Measurements from ENCODE around the gene SIGLEC5.

The SIGLEC5 gene

DNA sequence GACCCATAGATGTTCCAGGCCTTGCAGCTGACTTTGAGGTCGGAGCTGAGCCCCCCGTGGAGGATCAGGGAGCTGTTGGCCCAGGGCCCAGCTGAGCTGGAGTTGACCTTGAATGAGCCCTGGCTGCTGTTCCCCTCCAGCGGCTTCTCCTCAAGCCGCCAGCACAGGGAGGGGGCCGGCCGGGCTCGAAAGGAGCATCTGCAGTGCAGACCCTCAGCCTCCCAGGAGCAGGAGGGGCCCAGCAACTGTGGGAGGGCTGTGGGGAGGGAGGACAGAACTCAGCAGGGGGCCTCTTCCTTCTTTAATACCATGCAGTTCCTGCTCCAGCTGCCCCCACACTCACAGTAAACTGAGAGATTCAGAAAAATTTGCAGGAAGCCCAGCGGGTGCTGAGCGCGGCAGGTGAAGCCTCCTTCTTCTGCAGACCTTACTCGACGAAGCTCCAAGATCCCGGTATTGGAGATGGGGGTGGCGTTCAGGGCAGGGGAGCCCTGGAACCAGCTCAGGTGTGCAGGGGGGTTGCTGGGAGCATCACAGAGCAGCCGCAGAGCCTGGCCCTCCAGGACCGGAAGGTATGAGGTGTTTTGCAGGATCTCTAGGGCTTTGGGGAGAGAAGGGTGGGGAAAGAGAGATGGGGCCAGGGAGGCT, 2.6 kb downstream of the SIGLEC5 start:
- DNase-seq (ENCODE audit: low spot score), result no peak

DNA sequence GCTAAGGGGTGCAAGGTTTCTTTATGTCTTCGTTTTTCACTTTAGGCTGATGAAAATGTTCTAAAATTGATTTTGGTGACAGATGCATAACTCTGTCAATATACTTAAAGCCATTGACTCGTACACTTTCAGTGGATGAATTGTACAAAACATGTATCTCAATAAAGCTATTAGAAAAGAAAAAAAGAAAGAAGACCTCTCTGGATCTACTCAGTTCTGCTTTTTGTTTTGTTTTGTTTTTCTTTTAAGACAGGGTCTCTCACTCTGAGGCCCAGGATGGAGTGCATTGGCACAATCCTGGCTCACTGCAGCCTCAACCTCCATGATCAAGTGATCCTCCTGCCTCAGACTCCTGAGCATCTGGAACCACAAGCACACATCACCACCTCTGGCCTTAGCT, 3.5 kb downstream of the SIGLEC5 start:
- DNase-seq (ENCODE audit: low spot score), result no peak

DNA sequence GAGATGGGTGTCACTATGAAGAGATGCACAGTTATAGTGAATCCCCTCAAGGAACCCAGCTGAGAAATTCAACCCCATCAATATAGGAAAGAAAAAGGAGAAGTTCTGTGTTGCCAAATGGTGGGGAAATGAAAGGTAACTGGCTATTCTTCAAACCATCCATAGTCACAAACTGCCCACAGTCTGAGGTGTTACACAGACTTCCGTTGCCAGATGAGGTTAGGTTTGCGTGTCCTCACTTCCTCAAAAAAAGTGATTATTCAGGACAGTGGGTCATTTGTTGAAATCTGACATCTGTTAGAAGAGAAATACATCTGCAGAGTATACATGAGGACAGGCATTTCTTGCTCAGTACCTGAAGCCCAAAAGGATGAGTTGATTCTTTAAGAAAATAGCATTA, 9.0 kb downstream of the SIGLEC5 start:
- peak; percentile 3 for DNase-seq (ENCODE audit: low spot score)

DNA sequence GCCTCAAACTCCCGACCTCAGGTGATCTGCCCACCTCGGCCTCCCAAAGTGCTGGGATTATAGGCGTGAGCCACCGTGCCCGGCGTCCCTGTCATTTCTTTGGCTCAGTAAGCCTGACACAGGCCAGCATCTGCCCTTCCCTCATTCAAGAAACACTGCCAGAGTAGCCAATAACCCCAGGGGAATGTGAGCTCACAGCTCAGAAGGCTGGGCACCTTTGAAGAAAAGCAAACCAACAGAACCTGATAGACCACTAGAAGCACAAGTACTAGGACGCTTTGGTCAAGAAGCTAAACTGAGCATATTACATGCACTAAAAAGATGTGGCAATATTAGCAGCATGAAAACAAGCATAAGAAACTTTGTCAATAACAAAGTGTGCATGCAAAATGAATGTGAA, 14.2 kb downstream of the SIGLEC5 start:
- DNase-seq (ENCODE audit: low spot score), result no peak

DNA sequence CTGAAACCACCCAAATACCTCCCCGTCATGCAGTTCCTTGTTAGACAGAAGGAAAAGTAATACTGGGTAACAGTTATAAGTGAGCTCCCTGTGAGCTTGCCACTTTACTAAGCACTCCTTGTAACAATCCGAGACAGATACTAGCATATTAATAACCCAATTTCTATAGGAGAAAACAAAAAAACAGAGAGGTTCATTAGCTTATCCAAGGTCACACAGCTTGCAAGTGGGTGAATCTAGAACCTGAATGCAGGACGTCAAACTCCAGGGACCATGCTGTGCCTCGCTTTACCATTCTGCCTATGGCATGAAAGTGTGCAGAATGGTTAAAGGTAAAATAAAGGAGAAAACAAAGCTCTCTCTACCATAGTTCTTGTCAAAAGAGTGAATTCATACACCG, 15.4 kb downstream of the SIGLEC5 start:
- DNase-seq (ENCODE audit: low spot score), result no peak

DNA sequence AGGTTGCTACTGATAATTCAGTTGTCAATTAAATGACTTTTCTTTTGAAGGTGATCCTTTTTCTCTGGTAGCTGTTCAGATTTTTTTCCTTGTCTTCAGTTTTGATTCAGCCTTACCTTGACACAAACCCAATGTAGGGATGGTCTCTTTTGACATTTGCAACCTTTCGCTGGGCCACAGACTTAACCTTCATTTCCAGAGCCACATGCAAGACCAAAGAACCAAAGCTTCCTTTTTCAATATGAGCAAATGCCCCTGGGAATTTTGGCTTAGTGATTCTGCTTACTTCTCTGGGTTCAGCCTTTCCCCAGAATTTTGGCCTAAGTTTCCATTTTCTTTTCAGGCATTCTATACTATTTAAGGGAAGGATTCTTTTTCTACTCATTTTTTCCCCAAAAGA, 19.6 kb downstream of the SIGLEC5 start:
- no peak for DNase-seq (ENCODE audit: low spot score)

DNA sequence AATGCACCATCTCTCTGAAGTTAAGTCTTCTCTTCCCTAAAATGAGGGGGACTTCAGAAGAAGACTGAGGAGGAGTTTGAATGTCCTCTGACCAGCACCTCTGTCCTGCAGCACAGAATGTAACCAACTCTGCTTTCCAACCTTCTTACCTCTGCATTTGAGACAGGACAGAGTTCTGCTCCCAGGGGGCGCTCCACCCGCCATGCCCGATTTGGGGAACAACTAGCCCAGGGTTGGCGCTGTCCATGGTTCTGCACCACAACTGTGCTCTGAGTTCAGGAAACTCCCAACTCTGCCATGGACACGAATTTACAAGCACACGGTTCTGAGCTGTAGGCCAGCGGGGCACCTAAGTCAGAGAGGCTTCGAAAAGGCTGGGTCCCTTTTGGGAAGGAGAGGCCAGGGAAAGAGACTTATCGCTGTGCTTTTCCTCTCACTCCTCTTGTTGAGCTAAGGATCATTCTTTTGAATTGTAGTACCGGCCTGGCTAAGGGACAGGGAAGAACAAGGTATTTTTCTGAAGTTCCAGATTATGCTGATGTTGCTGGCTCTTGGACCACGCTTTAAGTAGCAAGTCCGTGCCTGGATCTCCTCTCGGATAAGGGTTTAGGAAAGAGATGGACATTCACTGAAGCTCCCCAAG, 22.2 kb downstream of the SIGLEC5 start:
- DNase-seq (ENCODE audit: low spot score), result peak; percentile 38

DNA sequence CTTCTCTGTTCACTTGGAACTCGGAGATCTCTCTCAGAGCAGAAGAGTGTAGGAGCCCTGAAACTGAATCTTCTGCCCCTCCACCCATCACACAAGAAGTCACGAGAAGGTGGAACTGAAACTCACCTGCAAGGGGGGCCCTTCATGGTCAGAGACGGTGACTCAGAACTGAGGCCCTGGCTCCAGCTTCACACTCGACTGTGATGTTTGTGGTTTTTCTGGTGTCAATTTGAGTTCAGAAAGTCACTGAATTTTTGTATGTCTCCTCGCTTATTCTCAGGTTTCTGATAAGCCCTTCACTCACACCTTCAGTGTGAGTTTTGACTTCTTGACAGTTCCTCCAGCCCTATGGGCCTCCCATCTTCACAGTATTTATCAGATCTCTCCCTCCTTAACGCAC, 23.1 kb downstream of the SIGLEC5 start:
- DNase-seq (ENCODE audit: low spot score), result no peak

DNA sequence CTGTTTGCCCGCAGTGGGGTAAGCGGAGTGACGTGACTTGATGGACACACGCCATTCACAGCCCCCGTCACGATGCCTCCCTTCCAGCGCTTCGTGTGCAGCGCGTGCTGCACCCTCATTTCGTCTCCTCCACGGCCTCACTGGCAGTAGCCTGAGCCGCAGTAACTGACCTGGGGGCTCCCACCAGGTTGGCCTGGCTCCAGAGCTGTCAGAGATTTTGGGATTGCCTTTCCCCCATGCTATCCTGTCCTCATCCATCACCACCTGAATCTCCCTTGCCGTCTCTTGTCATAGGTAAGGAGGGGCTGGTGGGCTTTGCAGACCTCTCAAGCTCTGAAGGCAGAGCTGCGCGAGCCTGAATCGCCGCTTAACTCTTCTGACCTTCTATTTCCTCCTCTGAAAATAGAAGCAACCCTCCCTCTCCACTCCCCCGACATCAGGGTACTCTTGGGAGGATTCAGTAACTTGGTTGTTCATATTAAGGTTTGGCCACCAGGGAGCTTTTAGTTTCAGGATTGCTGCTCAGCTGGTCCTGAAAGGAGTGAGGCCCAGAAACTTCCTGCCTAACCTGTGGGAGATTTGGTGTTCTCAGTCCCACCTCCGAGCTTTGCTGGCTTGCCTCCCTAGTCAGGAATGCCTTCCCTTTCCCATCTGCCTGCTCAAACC, 27.9 kb downstream of the SIGLEC5 start:
- no peak for DNase-seq (ENCODE audit: low spot score)

DNA sequence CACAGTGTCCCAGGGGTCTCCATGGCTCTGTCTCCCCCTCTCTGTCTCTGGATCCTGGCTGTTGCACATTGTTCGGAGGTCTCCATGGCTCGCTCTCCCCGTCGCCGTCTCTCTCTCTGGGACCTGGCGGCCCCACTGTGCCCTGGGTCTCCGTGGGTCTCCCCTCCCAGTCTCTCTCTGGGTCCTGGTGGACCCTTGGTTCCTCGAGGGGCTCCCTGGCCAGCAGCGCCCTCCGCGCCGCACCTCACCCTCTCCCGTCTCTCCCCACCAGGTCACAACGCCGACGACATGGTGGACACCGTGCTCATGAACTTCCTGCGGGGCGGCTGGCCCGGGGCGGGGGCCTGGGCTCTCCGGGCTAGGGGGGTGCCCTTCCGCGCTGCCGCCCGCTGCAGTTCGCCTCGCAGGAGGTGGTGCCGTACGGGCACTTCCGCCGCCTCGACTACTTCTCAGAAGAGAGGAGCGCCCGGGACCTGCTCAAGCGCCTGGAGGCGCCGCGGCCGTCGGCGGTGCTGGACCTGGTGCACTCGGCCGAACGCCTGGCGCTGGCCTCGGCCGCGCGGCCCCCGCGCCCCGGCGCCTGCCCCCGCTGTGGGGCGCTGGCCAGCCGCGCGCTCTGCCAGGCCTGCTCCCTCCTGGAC, 29.1 kb downstream of the SIGLEC5 start:
- no peak for DNase-seq (ENCODE audit: low spot score)

DNA sequence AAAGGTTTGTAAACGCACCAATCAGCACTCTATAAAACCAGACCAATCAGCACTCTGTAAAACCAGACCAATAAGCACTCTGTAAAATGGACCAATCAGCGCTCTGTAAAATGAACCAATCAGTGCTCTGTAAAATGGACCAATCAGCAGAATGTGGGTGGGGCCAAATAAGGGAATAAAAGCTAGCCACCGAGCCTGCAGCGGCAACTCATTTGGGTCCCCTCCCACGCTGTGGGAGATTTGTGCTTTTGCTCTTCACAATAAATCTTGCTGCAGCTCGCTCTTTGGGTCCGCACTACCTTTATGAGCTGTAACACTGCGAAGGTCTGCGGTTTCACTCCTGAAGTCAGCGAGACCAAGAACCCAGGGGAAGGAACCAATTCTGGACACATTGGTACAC, 31.1 kb downstream of the SIGLEC5 start:
- no peak for DNase-seq (ENCODE audit: low spot score)

DNA sequence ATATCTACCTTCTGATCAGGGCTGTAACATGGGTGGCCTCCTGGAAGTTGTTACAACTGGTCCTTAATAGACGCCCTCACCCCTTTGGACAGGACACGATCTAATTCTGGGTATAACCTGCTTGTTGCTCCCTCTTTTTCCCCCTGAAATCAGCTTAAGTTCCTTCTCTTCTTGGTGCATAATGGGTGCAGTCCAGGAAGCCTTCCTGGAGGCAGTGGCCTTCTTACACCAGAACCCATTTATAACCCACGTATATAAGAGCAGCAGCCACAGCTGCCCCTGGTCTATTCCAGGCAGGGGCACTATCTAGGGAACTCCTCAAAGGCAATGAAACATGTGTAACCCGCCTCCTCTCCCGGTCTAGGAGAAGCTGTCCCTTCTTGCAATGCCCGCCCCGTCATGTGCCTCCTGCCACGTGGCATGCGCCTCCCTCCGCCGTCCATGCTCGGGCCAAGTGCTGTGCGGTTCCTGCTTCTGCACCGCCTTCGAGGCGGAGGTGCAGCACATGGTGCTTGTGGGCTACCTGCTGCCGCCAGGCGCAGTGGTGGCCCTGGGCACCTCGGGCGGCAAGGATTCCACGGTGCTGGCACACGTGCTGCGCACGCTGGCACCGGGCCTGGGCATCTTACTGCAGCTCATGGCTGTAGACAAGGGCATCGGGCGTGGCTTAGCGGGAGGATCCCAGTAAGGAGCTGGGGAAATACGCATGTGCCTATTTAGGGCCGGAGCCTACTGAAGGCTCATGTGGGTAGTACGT, 31.9 kb downstream of the SIGLEC5 start:
- no peak for DNase-seq (ENCODE audit: low spot score)

DNA sequence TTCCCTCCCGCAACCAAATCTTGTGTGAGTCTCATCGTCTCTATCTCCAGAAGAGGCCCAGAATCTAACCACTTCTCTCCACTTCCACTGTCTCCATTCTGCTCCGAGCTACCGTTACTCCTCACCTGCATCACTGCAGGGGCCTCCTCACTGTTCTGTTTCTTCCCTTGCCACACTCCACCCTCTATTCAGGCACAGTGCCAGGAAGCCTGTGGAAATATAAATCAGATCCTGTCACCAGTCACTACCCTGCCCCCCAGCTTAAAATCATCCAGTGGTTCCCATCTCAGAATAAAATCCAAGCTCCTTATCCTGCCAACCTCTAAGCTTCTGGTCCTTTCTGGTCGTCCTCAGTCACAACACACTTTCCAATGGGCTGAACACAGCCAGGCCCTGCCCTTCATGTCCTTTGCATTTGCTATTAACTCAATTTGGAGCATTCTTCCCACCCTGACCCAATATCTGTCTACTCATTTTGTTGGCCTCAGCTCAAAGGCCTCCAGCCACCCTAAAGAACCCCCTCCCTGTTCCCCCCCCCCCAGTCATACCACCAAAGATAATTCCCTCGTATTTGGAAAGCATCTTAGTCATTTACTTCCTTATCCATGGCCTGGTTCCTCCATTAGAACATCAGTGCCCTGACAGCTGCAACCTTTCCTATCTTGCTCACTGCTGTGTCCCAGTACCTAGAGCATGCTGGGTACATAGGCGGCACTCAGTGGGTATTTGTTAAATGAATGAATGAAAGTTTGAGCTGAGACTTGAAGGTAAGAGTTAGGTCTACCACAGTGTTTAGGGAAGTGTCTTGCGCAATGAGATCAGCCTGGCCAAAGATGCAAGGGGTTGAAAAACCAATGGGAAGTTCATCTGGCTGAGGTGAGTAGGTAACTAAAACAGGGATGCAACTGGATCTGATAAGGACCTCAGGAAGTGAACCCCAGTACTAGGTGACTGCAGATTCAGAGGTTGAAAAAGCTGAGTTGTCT, 34.7 kb downstream of the SIGLEC5 start:
- DNase-seq (ENCODE audit: low spot score), result no peak

DNA sequence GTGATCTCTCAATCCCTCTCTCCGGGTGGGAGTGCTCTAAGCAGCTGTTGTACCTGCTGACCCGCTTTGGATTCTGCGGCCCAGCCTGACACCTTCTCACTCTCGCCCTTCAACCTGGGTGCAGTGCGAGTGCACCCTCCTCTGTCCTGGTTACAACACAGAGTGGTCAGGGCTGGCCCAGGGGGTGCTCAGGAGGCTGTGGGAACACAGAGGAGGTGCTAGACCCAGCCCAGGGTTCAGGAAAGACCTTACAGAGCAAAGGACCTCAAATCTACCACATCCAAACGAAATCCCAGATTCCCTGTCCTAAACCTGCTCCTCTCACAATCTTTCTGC, 35.5 kb downstream of the SIGLEC5 start:
- no peak for DNase-seq (ENCODE audit: low spot score)

DNA sequence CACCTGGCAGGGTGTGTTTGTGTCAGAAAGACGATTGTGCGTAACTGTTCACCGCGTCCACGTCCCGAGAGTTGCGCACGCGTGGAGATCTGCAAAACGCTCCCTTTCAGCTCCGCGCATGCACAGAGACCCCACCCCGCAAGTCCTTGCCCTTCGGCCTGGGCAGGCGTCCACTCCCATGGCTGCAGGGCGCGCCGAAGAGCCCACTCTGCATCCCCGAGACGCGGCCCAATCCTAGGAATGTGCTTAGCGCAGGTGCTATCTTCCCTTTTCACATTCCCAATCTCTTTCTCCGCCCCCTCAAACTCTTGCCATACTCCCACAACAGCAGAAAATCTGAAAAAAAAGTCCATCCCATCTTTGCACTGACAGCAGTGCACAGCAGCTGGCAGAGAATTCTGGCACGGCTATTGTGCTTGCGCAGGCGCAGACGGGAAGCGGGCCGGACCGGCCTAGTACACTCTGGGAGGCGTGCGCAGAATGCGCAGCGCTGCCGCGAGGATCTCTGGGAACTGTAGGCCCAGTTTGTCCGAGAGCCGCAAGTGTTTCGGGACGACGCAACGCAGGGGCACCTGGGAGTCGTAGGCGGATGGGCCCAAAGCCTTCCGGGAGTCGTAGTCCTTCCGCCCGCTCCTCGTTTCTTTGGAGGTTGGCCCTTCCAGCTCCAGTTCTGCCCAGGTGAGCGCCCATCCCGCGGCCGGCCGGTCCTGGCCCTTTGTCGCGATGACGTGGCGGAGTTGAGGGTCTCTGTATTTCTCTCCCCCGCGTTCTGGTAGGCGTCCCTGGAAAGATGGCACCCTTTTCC, 36.0 kb downstream of the SIGLEC5 start:
- peak; percentile 97 for DNase-seq (ENCODE audit: low spot score)

DNA sequence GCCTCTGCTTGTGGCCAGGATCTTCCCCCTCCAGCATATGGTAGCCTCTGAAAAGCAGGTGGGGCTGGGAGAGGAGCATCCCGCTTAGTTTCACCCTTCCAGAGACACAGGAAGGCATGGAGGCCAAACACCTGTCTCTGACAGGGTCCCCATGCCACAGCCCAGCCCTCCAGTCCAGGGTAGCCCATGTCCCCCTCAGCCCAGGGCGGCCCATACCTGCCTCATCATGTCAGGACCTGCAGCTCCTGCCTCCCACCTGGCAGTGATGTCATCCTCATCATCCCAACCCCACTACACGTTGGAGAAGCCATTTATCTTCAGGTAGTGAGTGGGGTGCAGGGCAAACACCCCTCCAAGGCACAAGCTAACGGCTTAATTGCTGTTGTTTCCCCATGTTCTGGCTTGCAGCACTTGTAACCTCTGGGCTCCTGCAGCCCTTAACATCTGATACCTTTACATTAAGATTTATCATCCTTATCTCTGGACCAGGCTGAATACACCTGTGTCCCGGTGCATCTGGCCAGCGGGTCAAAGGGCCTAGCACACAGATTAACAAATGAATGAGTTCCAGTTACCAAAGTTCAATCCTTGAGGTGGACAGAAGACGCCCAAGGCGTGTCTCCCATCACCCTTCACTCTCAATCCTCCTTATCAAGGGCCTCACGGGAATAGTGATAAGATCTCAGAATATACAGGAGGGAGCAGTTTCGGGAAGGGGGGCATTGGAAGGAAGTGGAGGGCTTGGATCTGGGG, 36.9 kb downstream of the SIGLEC5 start:
- no peak for DNase-seq (ENCODE audit: low spot score)

DNA sequence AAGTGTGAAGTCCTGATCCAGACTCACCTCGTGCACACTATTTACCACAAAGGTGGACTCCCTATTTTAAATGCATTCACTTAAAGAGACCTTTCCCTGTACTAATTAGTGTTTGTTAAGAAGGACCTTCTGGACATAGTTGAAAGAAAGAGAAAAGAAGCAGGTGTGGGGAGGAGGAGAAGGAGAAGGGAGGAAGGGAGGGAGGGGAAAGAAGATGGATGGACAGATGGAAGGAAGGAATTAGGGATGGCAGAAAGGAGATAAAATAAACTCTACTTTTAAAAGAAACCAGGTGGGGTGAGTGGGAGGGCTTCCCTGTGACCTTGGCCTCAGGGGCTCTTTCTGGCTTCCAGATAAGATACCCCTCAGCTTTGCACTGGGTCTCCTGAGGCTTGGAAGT, 37.7 kb downstream of the SIGLEC5 start:
- DNase-seq (ENCODE audit: low spot score), result no peak

DNA sequence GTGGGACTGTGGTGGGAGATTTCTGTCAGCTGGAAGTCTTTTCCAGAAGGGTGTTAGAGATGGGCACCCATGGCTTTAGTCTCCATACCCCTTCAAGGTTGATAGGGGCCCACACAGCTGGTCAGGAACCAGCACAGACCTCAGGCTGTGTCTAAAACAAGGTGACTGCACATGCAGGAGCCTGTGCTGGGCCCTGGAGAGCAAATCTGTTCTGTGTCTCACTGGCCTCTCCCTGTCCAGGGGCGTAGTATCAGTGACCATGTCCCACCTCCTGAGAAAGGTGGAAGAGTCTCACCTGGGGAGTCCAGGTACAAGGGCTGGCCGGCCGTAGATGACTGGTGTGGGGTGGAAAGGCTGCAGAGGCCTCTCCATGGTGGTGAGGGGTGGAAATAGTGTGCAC, 39.8 kb downstream of the SIGLEC5 start:
- no peak for DNase-seq (ENCODE audit: low spot score)

DNA sequence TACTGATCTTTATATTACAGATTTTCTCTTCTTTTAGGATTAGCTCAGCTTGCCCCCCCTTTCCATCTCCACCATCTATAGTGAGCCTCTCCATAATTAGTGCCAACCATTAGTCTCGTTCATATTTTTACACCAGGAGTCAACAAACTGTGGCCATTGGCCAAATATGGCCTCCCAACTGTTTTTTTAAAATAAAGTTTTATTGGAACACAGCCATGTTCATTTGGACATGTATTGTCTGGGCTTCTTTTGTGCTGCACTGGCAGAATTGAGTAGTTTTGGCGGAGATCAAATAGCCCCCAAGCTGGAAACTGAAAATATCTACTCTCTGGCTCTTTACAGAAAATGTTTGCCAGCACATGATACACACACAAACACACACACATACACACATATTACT, 40.7 kb downstream of the SIGLEC5 start:
- DNase-seq (ENCODE audit: low spot score), result no peak
